Astrocyte (in vitro differentiated cells and primary cell): ENCODE measurements around the gene CD37. TPM values are rescaled to one million over a fixed set of nuclear protein-coding genes. Genes with fewer than 3 reads are reported as not detected.

Experiments
- DNase-seq: peaks from one replicate; pipeline ENCODE4 v3.0.0-alpha.2; 2010; ENCODE audit warnings: low read depth
- FAIRE-seq: peaks from 2 replicates; lab custom pipeline; 2011; peaks lifted over from hg19 to GRCh38; lab: Jason Lieb, UNC
- H2AFZ ChIP-seq: 2 replicates; pipeline ENCODE4 v1.6.0; 2012; ENCODE audit warnings: low read depth, low read length, inconsistent platforms
- H3K27ac ChIP-seq: 2 replicates; pipeline ENCODE4 v1.5.1; 2011; ENCODE audit warnings: low read depth, low read length, inconsistent platforms
- H3K27me3 ChIP-seq: 2 replicates; pipeline ENCODE4 v1.6.0; 2011; ENCODE audit warnings: low read length, inconsistent platforms; ENCODE audit not compliant: insufficient read depth
- H3K36me3 ChIP-seq: 2 replicates; pipeline ENCODE4 v1.5.1; 2011; ENCODE audit warnings: low read length, inconsistent platforms; ENCODE audit not compliant: insufficient read depth
- H3K4me1 ChIP-seq: 2 replicates; pipeline ENCODE4 v1.5.1; 2011; ENCODE audit warnings: low read length, inconsistent platforms; ENCODE audit not compliant: insufficient read depth
- H3K4me2 ChIP-seq: 2 replicates; pipeline ENCODE4 v1.6.0; 2012; ENCODE audit warnings: low read length, inconsistent platforms
- H3K4me3 ChIP-seq: 2 replicates; pipeline ENCODE4 v1.5.1; 2011; ENCODE audit warnings: low read depth, mild to moderate bottlenecking, low read length, inconsistent platforms; ENCODE audit not compliant: insufficient read depth
- H3K79me2 ChIP-seq: 2 replicates; pipeline ENCODE4 v1.6.0; 2012; ENCODE audit warnings: mild to moderate bottlenecking, low read length, inconsistent platforms; ENCODE audit not compliant: insufficient read depth
- H3K9ac ChIP-seq: 2 replicates; pipeline ENCODE4 v1.6.0; 2012; ENCODE audit warnings: mild to moderate bottlenecking, low read length, inconsistent platforms
- H3K9me3 ChIP-seq: 2 replicates; pipeline ENCODE4 v1.5.1; 2012; ENCODE audit warnings: low read depth, mild to moderate bottlenecking, low read length, inconsistent platforms; ENCODE audit not compliant: insufficient read depth
- H4K20me1 ChIP-seq: 2 replicates; pipeline ENCODE4 v1.6.0; 2012; ENCODE audit warnings: low read length, inconsistent platforms; ENCODE audit not compliant: insufficient read depth
- H3K27ac Mint-ChIP-seq: one replicate; pipeline ENCODE4 v1.8.0; 2021; ENCODE audit warnings: mild to moderate bottlenecking, mixed read lengths; ENCODE audit not compliant: unreplicated experiment
- H3K27me3 Mint-ChIP-seq: one replicate; pipeline ENCODE4 v1.8.0; 2021; ENCODE audit warnings: low read depth, mixed read lengths; ENCODE audit not compliant: unreplicated experiment
- H3K36me3 Mint-ChIP-seq: one replicate; pipeline ENCODE4 v1.8.0; 2021; ENCODE audit warnings: low read depth, mixed read lengths; ENCODE audit not compliant: unreplicated experiment
- H3K4me1 Mint-ChIP-seq: one replicate; pipeline ENCODE4 v1.8.0; 2021; ENCODE audit warnings: low read depth, mixed read lengths; ENCODE audit not compliant: unreplicated experiment
- H3K4me3 Mint-ChIP-seq: one replicate; pipeline ENCODE4 v1.8.0; 2021; ENCODE audit warnings: mild to moderate bottlenecking, moderate library complexity, mixed read lengths; ENCODE audit not compliant: unreplicated experiment
- H3K9me3 Mint-ChIP-seq: one replicate; pipeline ENCODE4 v1.8.0; 2021; ENCODE audit warnings: mild to moderate bottlenecking, mixed read lengths; ENCODE audit not compliant: unreplicated experiment
- CTCF ChIP-seq: IDR thresholded peaks from 2 replicates; pipeline ENCODE4 v1.5.1; 2011; ENCODE audit warnings: low read depth, mild to moderate bottlenecking, inconsistent platforms, low read length, moderate library complexity; ENCODE audit not compliant: insufficient read depth
- EZH2 ChIP-seq: IDR thresholded peaks from 2 replicates; pipeline ENCODE4 v1.6.1; 2012; ENCODE audit warnings: mild to moderate bottlenecking, low read length, inconsistent platforms; ENCODE audit not compliant: insufficient read depth
- total RNA-seq: library from RNA; stranded (reverse); gene quantifications from 2 replicates; pipeline ENCODE4 v1.2.1, GENCODE V29; 2021

Gene CD37
- total RNA-seq, 1 donor from 2014 or later, result 0.20 TPM

- no peaks in the 10 kb centered on the region for H4K20me1 ChIP-seq
- no peak for FAIRE-seq
These were observed 20.1 kb upstream of the CD37 start for GRCh38 chr19:49315111-49315510.

GRCh38 chr19:49316284-49316683 is 18.9 kb upstream of the CD37 start:
- no peak for FAIRE-seq
- Histone ChIP-seq H3K9ac (no peak overlapping the region), H3K4me3 (no peak overlapping the region), H3K27me3 (no peaks in the 10 kb centered on the region), H3K4me1 (no peaks in the 10 kb centered on the region), H3K79me2 (no peaks in the 10 kb centered on the region), H2AFZ (no peak overlapping the region), H3K4me2 (no peak overlapping the region), H3K9me3 (no peaks in the 10 kb centered on the region), H3K36me3 (no peaks in the 10 kb centered on the region), H3K27ac (no peak overlapping the region), H4K20me1 (no peaks in the 10 kb centered on the region)
- DNase-seq, result no peak
- no peak for TF ChIP-seq EZH2
- TF ChIP-seq CTCF, result no peak
- H3K36me3 Mint-ChIP-seq, result peaks cover 33% of the 10 kb centered on the region
- H3K27ac Mint-ChIP-seq, result no peak overlapping the region
- H3K4me1 Mint-ChIP-seq, result no peaks in the 10 kb centered on the region
- H3K4me3 Mint-ChIP-seq, result no peak overlapping the region
- no peaks in the 10 kb centered on the region for H3K27me3 Mint-ChIP-seq
- H3K9me3 Mint-ChIP-seq, result peaks cover 13% of the 10 kb centered on the region

More at GRCh38 chr19:49315111-49315510, 20.1 kb upstream of the CD37 start:
- Histone ChIP-seq H2AFZ (no peak overlapping the region), H3K79me2 (no peaks in the 10 kb centered on the region), H3K9me3 (no peaks in the 10 kb centered on the region), H3K27me3 (no peaks in the 10 kb centered on the region), H3K36me3 (no peaks in the 10 kb centered on the region), H3K4me1 (no peaks in the 10 kb centered on the region), H3K27ac (no peak overlapping the region), H3K9ac (no peak overlapping the region), H3K4me2 (no peak overlapping the region), H3K4me3 (no peak overlapping the region)
- no peaks in the 10 kb centered on the region for H3K4me1 Mint-ChIP-seq
- DNase-seq, result no peak
- H3K27ac Mint-ChIP-seq, result no peak overlapping the region
- H3K4me3 Mint-ChIP-seq, result no peak overlapping the region
- TF ChIP-seq EZH2, result no peak
- TF ChIP-seq CTCF, result no peak
- H3K9me3 Mint-ChIP-seq, result peaks cover 13% of the 10 kb centered on the region
- peaks cover 37% of the 10 kb centered on the region for H3K36me3 Mint-ChIP-seq
- no peaks in the 10 kb centered on the region for H3K27me3 Mint-ChIP-seq

- no peak overlapping the region for H3K9ac ChIP-seq
- Mint-ChIP-seq H3K4me1 (no peaks in the 10 kb centered on the region), H3K27me3 (no peaks in the 10 kb centered on the region), H3K9me3 (peaks cover 19% of the 10 kb centered on the region), H3K4me3 (no peak overlapping the region), H3K27ac (no peak overlapping the region), H3K36me3 (peaks cover 34% of the 10 kb centered on the region)
- H4K20me1 ChIP-seq, result no peaks in the 10 kb centered on the region
- no peak overlapping the region for H2AFZ ChIP-seq
- no peaks in the 10 kb centered on the region for H3K36me3 ChIP-seq
- FAIRE-seq, result no peak
- H3K79me2 ChIP-seq, result no peaks in the 10 kb centered on the region
- no peaks in the 10 kb centered on the region for H3K4me1 ChIP-seq
- TF ChIP-seq CTCF (no peak), EZH2 (no peak)
- H3K4me2 ChIP-seq, result no peak overlapping the region
- no peaks in the 10 kb centered on the region for H3K27me3 ChIP-seq
- no peak overlapping the region for H3K4me3 ChIP-seq
- H3K9me3 ChIP-seq, result no peaks in the 10 kb centered on the region
- no peak overlapping the region for H3K27ac ChIP-seq
- DNase-seq, result no peak
These were observed 16.9 kb upstream of the CD37 start for GRCh38 chr19:49318296-49318695.
